ENCODE results near the gene CDH23. TPM values are rescaled to one million over a fixed set of nuclear protein-coding genes. Genes with fewer than 3 reads are reported as not detected.
A peak's percentile ranks its signal among the peaks of the same experiment; 100 is the strongest.

CDH23 gene
- total and polyA plus RNA-seq, 9 of the 15 experiments (the other 6 are each of a cell fraction or from before 2014, with no cell fraction given) = 0.18 to 1.2 (median 0.47) TPM

DNA sequence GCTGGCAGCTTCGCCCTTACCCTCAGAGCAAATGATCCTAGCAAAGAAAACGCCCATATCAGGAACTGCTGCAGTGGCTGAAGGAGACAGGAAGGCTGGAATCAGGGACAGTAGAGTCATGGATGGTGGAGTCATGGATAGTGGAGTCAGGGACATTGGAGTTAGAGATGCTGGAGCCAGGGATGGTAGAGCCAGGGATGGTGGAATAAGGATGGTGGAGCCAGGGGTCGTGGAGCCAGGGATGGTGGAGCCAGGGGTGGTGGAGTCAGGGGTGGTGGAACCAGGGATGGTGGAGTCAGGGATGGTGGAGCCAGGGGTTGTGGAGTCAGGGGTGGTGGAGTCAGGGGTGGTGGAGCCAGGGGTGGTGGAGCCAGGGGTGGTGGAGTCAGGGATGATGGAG, 291.5 kb downstream of the CDH23 start:
- no peak overlapping the region for H3K4me3 ChIP-seq
- no peak overlapping the region for H3K9ac ChIP-seq (ENCODE audit: insufficient read depth in 1 of 2, low read depth in 2 of 2, low read length in 2 of 2)
- ChIA-PET POLR2A (interaction anchor here (1.1 kb wide), 1 partner anchor 18 kb away, joined by 3 read pairs; no protein-coding TSS in a partner anchor), CTCF (ENCODE audit: low intra/inter-chr PET ratio) (no interaction called here)
- FAIRE-seq = no peak
- in situ Hi-C loops (cut with MboI) = no loop called here
- peaks cover 3% of the 10 kb centered on the region; the same call in 1 of the 2 replicates for H3K9me3 ChIP-seq (replicated peaks; ENCODE audit: control insufficient read depth, insufficient read depth, low read depth, low read length)
- H3K27ac ChIP-seq (ENCODE audit: extremely low read depth, low read depth, low read length) = no peak overlapping the region
- H2AFZ ChIP-seq (ENCODE audit: low read depth, low read length) = no peak overlapping the region
- H3K4me1 ChIP-seq (replicated peaks in 1 of 2; ENCODE audit: control insufficient read depth in 2 of 2, insufficient read depth in 2 of 2, low read length in 2 of 2) = peaks cover 9 to 26% of the 10 kb centered on the region in 2 experiments
- no peaks in the 10 kb centered on the region for H3K36me3 ChIP-seq (ENCODE audit: control insufficient read depth, insufficient read depth, low read length)
- TF ChIP-seq TRIM24 (IDR thresholded peaks at IDR 0.05) = peak in 1 of 2 experiments; percentile 65; a peak in 1 of 4 replicates
- TF ChIP-seq, protein P1, sequence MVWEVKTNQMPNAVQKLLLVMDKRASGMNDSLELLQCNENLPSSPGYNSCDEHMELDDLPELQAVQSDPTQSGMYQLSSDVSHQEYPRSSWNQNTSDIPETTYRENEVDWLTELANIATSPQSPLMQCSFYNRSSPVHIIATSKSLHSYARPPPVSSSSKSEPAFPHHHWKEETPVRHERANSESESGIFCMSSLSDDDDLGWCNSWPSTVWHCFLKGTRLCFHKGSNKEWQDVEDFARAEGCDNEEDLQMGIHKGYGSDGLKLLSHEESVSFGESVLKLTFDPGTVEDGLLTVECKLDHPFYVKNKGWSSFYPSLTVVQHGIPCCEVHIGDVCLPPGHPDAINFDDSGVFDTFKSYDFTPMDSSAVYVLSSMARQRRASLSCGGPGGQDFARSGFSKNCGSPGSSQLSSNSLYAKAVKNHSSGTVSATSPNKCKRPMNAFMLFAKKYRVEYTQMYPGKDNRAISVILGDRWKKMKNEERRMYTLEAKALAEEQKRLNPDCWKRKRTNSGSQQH (CRISPR knock-in tag; IDR thresholded peaks at IDR 0.05) = no peak
- 6% methylated on average over 3 of the region's 3 CpGs for WGBS (ENCODE audit: insufficient coverage, low coverage, missing lambda C conversion rate)
- intact Hi-C loops (cut with micrococcal nuclease) = no loop called here
- no peak overlapping the region for H3K4me2 ChIP-seq (ENCODE audit: insufficient read depth, low read length)
- no peak for DNase-seq (ENCODE audit: extremely low read depth in 1 of 4, low spot score in 3 of 4)
- H3K79me2 ChIP-seq (ENCODE audit: control insufficient read depth, insufficient read depth, low read length) = no peaks in the 10 kb centered on the region
- no peak for ATAC-seq
- no peaks in the 10 kb centered on the region for H4K20me1 ChIP-seq (replicated peaks; ENCODE audit: control insufficient read depth, insufficient read depth, low read length)
- H3K9me1 ChIP-seq (ENCODE audit: control insufficient read depth, insufficient read depth, low read length) = no peaks in the 10 kb centered on the region
- no peaks in the 10 kb centered on the region for H3K27me3 ChIP-seq (ENCODE audit: control insufficient read depth in 2 of 2, insufficient read depth in 2 of 2, low read length in 2 of 2)
- no TSS peak for BruUV-seq (replicated peaks)

DNA sequence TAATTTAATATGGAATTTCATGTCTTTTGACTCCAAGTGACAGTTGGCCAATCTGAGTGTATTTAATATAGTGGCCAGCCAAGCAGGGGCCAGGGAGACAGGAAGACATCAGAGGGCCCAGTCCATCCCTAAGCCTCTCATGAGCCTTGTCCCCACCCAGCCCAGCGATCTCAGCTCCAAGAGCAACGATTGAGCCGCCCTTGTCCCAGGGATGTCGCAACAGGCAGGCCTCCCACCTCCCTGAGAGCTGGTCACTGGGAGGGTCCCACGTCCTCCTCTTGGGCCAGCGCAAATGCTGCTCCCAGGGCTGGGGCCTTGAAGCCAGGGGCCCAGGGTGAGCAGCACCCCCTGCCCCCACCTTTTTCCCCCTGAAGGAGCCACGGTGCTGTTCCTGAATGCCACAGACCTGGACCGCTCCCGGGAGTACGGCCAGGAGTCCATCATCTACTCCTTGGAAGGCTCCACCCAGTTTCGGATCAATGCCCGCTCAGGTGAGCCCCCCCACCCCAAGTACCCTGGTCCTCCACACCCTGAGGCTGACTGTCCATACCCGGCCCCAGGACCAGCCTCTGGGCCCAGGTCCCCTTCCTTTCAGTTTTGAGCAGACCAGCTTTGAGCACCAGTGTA, 293.5 kb downstream of the CDH23 start:
- ChIA-PET POLR2A (interaction anchor here (0.6 to 0.9 kb wide), 3 partner anchors 10 to 43 kb away, joined by 3 read pairs; no protein-coding TSS in a partner anchor), CTCF (ENCODE audit: low intra/inter-chr PET ratio) (no interaction called here)
- H3K9ac ChIP-seq (ENCODE audit: insufficient read depth in 1 of 2, low read depth in 2 of 2, low read length in 2 of 2) = no peak overlapping the region; a peak in 1 of 4 replicates
- no peak overlapping the region for H3K4me2 ChIP-seq (ENCODE audit: insufficient read depth, low read length)
- H3K4me3 ChIP-seq = no peak overlapping the region
- no peaks in the 10 kb centered on the region for H3K27me3 ChIP-seq (ENCODE audit: control insufficient read depth in 2 of 2, insufficient read depth in 2 of 2, low read length in 2 of 2)
- in situ Hi-C loops (cut with MboI) = no loop called here
- no peak for FAIRE-seq
- H3K27ac ChIP-seq (ENCODE audit: extremely low read depth, low read depth, low read length) = no peak overlapping the region
- no peaks in the 10 kb centered on the region for H3K79me2 ChIP-seq (ENCODE audit: control insufficient read depth, insufficient read depth, low read length)
- 48% methylated on average over 10 of the region's 13 CpGs for WGBS (ENCODE audit: insufficient coverage, low coverage, missing lambda C conversion rate)
- TF ChIP-seq PCBP1 (IDR thresholded peaks at IDR 0.05; ENCODE audit: low read depth, low read length, poor library complexity, severe bottlenecking) (no peak), MED1 (CRISPR knock-in tag; IDR thresholded peaks at IDR 0.05; ENCODE audit: borderline replicate concordance) (no peak), CEBPG (CRISPR knock-in tag; IDR thresholded peaks at IDR 0.05) (no peak), CEBPG (tag; conservative IDR thresholded peaks at IDR 0.05 in 1 of 2, IDR thresholded peaks at IDR 0.05 in 1 of 2) (0 out of 4 replicates have a peak, but pooled peaks of 1 of the 2 experiments have one; percentile 15), CEBPB (tag; IDR thresholded peaks at IDR 0.05) (peak; percentile 80), ELF2 (CRISPR knock-in tag; IDR thresholded peaks at IDR 0.05) (no peak)
- TF ChIP-seq, protein P2, sequence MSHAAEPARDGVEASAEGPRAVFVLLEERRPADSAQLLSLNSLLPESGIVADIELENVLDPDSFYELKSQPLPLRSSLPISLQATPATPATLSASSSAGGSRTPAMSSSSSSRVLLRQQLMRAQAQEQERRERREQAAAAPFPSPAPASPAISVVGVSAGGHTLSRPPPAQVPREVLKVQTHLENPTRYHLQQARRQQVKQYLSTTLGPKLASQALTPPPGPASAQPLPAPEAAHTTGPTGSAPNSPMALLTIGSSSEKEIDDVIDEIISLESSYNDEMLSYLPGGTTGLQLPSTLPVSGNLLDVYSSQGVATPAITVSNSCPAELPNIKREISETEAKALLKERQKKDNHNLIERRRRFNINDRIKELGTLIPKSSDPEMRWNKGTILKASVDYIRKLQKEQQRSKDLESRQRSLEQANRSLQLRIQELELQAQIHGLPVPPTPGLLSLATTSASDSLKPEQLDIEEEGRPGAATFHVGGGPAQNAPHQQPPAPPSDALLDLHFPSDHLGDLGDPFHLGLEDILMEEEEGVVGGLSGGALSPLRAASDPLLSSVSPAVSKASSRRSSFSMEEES (CRISPR knock-in tag; IDR thresholded peaks at IDR 0.05) = no peak
- H3K36me3 ChIP-seq (ENCODE audit: control insufficient read depth, insufficient read depth, low read length) = no peaks in the 10 kb centered on the region
- H3K4me1 ChIP-seq (replicated peaks in 1 of 2; ENCODE audit: control insufficient read depth in 2 of 2, insufficient read depth in 2 of 2, low read length in 2 of 2) = peaks cover 0 to 30% of the 10 kb centered on the region in 2 experiments; a peak in 3 of 5 replicates
- intact Hi-C loops (cut with micrococcal nuclease) = no loop called here
- no TSS peak for BruUV-seq (replicated peaks)
- H3K9me3 ChIP-seq (replicated peaks; ENCODE audit: control insufficient read depth, insufficient read depth, low read depth, low read length) = peaks cover 3% of the 10 kb centered on the region; the same call in 1 of the 2 replicates
- ATAC-seq = no peak
- DNase-seq (ENCODE audit: extremely low read depth in 1 of 4, low spot score in 3 of 4) = no peak
- no peaks in the 10 kb centered on the region for H3K9me1 ChIP-seq (ENCODE audit: control insufficient read depth, insufficient read depth, low read length)
- no peak overlapping the region for H2AFZ ChIP-seq (ENCODE audit: low read depth, low read length)
- no peaks in the 10 kb centered on the region for H4K20me1 ChIP-seq (replicated peaks; ENCODE audit: control insufficient read depth, insufficient read depth, low read length)
